Measurements from ENCODE around the gene CREB5.

CREB5 gene

DNA sequence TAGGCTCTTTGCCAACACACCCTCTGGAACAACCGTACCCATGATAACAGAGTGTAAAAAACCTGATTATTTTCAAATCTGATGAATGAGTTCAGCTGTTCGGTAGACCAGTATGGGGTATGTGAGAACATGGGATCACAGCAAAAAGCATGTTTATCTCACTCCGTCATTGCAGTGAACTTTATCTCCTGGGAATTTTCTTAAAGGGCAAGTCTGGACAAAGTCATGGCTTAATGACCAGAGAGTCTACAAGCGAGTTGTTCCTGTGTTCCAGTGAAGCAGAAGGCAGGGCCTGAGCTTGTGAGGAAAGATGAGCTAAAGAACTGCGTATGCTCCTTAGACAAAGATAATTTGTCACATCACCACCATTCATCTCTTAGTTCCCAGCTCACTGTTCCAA, 326.1 kb downstream of the CREB5 start:
- Histone ChIP-seq H3K36me3 (ENCODE audit: low read depth) (no peaks in the 10 kb centered on the region), H3K27ac (ENCODE audit: poor library complexity, severe bottlenecking) (no peak overlapping the region), H3K4me1 (ENCODE audit: insufficient read depth, poor library complexity, severe bottlenecking) (peaks cover 13% of the 10 kb centered on the region), H3K27me3 (ENCODE audit: insufficient read depth, poor library complexity, severe bottlenecking) (no peaks in the 10 kb centered on the region), H3K9me3 (ENCODE audit: severe bottlenecking) (no peaks in the 10 kb centered on the region), H3K4me3 (ENCODE audit: severe bottlenecking) (no peak overlapping the region)
- no peak for DNase-seq (ENCODE audit: low spot score)
- peak; percentile 71; the same call in 2 of the 3 replicates for ATAC-seq (ENCODE audit: low read depth)
- TF ChIP-seq, protein P1, sequence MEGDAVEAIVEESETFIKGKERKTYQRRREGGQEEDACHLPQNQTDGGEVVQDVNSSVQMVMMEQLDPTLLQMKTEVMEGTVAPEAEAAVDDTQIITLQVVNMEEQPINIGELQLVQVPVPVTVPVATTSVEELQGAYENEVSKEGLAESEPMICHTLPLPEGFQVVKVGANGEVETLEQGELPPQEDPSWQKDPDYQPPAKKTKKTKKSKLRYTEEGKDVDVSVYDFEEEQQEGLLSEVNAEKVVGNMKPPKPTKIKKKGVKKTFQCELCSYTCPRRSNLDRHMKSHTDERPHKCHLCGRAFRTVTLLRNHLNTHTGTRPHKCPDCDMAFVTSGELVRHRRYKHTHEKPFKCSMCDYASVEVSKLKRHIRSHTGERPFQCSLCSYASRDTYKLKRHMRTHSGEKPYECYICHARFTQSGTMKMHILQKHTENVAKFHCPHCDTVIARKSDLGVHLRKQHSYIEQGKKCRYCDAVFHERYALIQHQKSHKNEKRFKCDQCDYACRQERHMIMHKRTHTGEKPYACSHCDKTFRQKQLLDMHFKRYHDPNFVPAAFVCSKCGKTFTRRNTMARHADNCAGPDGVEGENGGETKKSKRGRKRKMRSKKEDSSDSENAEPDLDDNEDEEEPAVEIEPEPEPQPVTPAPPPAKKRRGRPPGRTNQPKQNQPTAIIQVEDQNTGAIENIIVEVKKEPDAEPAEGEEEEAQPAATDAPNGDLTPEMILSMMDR (IDR thresholded peaks at IDR 0.05; ENCODE audit: poor library complexity, severe bottlenecking) = no peak

DNA sequence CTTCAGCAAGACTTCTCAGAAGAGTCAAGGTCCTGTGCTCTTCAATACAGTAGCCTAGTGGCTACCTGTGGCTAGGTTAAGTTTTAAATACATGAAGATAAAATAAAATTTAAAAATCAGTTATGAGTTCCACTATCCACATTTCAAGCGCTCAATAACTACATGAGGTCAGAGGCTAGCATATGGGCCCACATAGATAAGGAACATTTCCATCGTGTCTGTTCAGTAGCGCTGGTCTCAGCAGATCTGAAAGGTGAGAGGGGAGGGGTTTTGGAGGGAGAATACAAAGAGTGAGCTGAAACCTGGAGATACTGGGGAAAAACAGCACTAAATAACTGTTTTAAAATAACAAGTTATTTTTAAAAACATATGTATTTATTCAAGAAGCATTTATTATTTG, 326.8 kb downstream of the CREB5 start:
- DNase-seq (ENCODE audit: low spot score) = no peak
- no peak overlapping the region for H3K4me3 ChIP-seq (ENCODE audit: severe bottlenecking)
- no peaks in the 10 kb centered on the region for H3K9me3 ChIP-seq (ENCODE audit: severe bottlenecking)
- no peak for ATAC-seq (ENCODE audit: low read depth)
- TF ChIP-seq, protein P1 (IDR thresholded peaks at IDR 0.05; ENCODE audit: poor library complexity, severe bottlenecking) = no peak
- no peaks in the 10 kb centered on the region for H3K27me3 ChIP-seq (ENCODE audit: insufficient read depth, poor library complexity, severe bottlenecking)
- peaks cover 13% of the 10 kb centered on the region for H3K4me1 ChIP-seq (ENCODE audit: insufficient read depth, poor library complexity, severe bottlenecking)
- H3K27ac ChIP-seq (ENCODE audit: poor library complexity, severe bottlenecking) = no peak overlapping the region
- no peaks in the 10 kb centered on the region for H3K36me3 ChIP-seq (ENCODE audit: low read depth)

DNA sequence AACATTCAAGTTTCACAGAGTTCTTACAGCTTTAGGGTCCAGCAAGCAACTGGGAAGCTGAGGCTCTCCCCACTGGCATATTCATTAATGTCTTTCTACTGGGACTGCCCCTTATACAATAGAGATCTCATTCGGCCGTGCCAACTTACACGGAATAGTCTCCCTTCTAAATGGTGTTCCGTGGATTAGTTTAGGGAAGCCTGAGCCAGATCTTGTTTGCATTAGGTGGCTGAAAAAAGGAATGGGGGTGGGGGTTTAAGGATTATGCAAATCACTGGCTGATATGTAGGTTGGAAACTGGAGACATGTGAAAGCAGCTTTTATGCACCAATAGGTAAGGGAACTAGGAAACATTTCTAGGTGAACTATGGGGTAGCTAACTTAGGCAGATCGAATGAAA, 327.5 kb downstream of the CREB5 start:
- DNase-seq (ENCODE audit: low spot score) (no peak), ATAC-seq (ENCODE audit: low read depth) (no peak)
- TF ChIP-seq, protein P1 (IDR thresholded peaks at IDR 0.05; ENCODE audit: poor library complexity, severe bottlenecking) = no peak
- H3K4me1 ChIP-seq (ENCODE audit: insufficient read depth, poor library complexity, severe bottlenecking) = peaks cover 13% of the 10 kb centered on the region
- no peaks in the 10 kb centered on the region for H3K9me3 ChIP-seq (ENCODE audit: severe bottlenecking)
- H3K27me3 ChIP-seq (ENCODE audit: insufficient read depth, poor library complexity, severe bottlenecking) = no peaks in the 10 kb centered on the region
- H3K36me3 ChIP-seq (ENCODE audit: low read depth) = no peaks in the 10 kb centered on the region
- H3K27ac ChIP-seq (ENCODE audit: poor library complexity, severe bottlenecking) = no peak overlapping the region
- H3K4me3 ChIP-seq (ENCODE audit: severe bottlenecking) = no peak overlapping the region

DNA sequence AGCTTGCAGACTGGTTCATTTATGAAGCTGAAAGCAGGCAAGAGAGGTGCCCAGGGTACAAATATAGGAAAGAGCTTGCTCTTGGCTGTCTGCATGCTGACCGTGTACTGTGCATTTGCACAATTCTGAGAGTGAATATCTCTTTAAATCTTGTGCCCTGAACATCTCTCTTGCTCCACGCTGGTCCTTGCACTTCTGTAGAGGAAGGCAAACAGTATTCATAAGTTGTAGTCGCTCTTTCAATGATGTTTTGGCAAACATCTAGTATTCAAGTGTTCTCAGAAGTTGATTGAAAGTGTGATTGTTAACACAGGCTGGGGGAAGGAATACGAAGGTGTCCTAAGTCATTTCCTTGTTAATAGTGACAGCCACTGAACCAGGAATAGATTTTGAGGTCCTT, 332.6 kb downstream of the CREB5 start:
- peaks cover 3% of the 10 kb centered on the region for H3K4me1 ChIP-seq (ENCODE audit: insufficient read depth, poor library complexity, severe bottlenecking)
- no peaks in the 10 kb centered on the region for H3K36me3 ChIP-seq (ENCODE audit: low read depth)
- DNase-seq (ENCODE audit: low spot score) = no peak
- H3K4me3 ChIP-seq (ENCODE audit: severe bottlenecking) = no peak overlapping the region
- ATAC-seq (ENCODE audit: low read depth) = no peak
- TF ChIP-seq, protein P1 (IDR thresholded peaks at IDR 0.05; ENCODE audit: poor library complexity, severe bottlenecking) = no peak
- H3K9me3 ChIP-seq (ENCODE audit: severe bottlenecking) = no peaks in the 10 kb centered on the region
- no peaks in the 10 kb centered on the region for H3K27me3 ChIP-seq (ENCODE audit: insufficient read depth, poor library complexity, severe bottlenecking)
- no peak overlapping the region for H3K27ac ChIP-seq (ENCODE audit: poor library complexity, severe bottlenecking)

DNA sequence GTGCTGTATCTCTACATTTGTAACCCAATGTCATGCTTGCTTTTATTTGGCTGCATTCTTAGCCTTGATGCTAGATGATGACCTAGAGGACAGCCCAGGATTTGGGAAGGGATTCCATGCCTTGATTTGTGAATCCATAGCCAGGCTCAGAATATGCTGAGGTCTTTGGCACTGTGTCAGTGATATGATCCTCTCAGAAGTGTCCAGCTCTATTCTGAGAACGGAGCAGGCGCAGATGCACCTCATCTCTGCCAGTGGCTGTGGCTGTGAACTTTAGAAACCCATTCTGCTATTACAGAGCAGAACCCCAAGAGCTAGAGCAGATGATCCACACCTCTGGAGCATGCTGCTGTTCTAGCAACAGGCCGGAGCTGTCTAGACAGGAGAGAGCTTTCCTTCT, 333.0 kb downstream of the CREB5 start:
- Histone ChIP-seq H3K4me3 (ENCODE audit: severe bottlenecking) (no peak overlapping the region), H3K4me1 (ENCODE audit: insufficient read depth, poor library complexity, severe bottlenecking) (peaks cover 3% of the 10 kb centered on the region), H3K27me3 (ENCODE audit: insufficient read depth, poor library complexity, severe bottlenecking) (no peaks in the 10 kb centered on the region), H3K9me3 (ENCODE audit: severe bottlenecking) (no peaks in the 10 kb centered on the region), H3K36me3 (ENCODE audit: low read depth) (no peaks in the 10 kb centered on the region), H3K27ac (ENCODE audit: poor library complexity, severe bottlenecking) (no peak overlapping the region)
- ATAC-seq (ENCODE audit: low read depth) (no peak), DNase-seq (ENCODE audit: low spot score) (no peak)
- TF ChIP-seq, protein P1 (IDR thresholded peaks at IDR 0.05; ENCODE audit: poor library complexity, severe bottlenecking) = no peak

All from RWPE2 (cell line).